Measurements from ENCODE around the gene G6PC1.
"Not testable (repeated sequence)": the region's sequence is repeated elsewhere in the genome, so short reads cannot be mapped to it uniquely, and the experiment has no call there.

G6PC1 gene

GRCh38 chr17:42904110-42904469 lies 3.5 kb downstream of the G6PC1 start:
- no peak for DNase-seq

DNA sequence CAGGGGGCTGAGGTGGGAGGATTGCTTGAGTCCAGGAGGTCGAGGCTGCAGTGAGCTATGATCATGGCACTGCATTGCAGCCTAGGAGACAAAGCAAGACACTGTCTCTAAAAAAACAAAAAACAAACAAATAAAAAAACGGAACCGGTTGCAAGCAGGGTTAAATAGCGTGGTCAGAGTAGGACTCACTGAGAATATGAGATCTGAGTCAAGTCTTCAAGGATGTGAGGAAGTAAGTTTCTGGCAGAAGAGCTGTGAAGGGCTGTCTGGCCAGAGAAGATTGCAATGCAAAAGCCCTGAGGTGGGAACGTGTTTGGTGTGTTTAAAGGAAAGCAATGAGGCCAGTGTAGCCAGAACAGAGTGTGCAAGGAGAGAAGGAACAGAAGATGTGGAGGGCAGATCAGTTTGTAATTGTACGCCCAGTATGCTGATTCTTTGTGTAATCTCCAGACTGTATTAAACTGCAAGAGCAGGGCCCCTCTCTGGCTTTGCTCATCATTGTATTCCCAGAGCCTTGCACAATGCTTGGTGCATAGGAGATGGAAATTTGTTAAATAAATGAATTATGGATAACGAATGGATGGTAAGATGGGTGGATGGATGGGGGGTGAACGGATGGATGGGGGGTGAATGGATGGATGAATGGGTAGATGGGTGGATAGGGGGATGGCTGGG lies 6.3 kb downstream of the G6PC1 start:
- DNase-seq: no peak

GRCh38 chr17:42908872-42909700 lies 8.5 kb downstream of the G6PC1 start:
- DNase-seq: no peak

DNA sequence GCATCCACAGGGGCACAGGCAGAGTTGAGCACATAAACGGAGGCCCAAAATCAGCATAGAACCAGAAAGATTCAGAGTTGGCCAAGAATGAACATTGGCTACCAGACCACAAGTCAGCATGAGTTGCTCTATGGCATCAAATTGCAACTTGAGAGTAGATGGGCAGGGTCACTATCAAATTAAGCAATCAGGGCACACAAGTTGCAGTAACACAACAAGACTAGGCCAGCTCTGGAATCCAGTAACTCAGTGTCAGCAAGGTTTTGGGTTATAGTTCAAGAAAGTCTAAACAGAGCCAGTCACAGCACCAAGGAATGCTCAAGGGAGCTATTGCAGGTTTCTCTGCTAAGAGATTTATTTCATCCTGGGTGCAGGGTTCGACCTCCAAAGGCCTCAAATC lies 12.9 kb downstream of the G6PC1 start:
- DNase-seq: no peak

DNA sequence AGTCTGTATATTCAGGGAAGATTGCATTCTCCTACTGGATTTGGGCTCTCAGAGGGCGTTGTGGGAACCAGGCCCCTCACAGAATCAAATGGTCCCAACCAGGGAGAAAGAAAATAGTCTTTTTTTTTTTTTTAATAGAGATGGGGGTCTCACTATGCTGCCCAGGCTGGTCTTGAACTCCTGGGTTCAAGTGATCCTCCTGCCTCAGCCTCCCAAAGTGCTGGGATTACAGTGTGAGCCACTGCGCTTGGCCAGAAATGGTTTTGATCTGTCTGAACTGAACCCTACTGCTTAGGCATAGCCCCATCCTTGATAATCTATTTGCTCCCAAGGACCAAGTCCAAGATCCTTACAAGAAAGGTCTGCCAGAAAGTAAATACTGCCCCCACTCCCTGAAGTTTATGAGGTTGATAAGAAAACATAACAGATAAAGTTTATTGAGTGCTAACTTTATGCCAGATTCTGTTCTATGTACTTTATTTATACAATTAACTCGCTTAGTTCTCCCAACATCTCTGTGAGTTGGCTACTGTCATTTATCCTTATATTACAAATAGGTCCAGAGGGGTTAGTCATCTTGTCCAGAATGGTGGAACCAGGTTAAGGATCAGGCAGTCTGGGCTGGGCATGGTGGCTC lies 13.5 kb downstream of the G6PC1 start:
- no peak for DNase-seq

GRCh38 chr17:42915288-42915687 lies 14.7 kb downstream of the G6PC1 start:
- not testable (repeated sequence) for DNase-seq

GRCh38 chr17:42916388-42917235 lies 16.0 kb downstream of the G6PC1 start:
- not testable (repeated sequence) for DNase-seq

GRCh38 chr17:42917236-42917603 lies 16.6 kb downstream of the G6PC1 start:
- no peak for DNase-seq

DNA sequence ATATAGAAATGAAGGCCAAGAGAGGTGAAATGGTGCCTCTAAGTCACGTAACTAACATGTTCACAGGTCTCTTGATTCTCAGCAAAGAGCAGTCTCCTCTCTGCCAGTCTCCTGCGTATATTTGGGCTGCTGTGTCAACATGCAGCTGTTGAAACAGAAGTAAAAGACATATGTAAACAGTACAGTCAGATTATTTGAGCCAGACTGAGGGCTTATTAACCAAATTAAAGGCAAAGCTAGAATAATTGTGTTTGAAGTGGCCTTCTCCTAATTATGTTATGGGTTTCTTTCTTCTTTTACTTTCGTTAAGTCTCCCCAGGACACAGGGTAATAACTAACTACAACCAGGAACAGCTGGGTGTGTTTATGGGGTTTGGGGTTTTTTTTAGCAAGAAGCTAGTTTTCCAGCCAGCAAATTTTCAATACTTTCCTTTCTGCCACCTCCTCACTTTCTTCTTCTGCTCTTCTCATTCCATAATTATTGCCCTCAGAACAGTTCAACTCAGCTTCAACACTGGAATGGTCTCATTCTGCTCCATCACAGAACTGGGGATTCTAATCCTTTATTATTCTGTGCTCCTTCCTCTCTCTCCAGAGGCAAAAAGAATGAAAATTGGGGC lies 18.4 kb downstream of the G6PC1 start:
- DNase-seq: no peak

- DNase-seq: not testable (repeated sequence)
Measured at GRCh38 chr17:42919522-42920077, 19.0 kb downstream of the G6PC1 start.

- no peak for DNase-seq
Measured at GRCh38 chr17:42920106-42920900, 19.7 kb downstream of the G6PC1 start.

- DNase-seq: no peak
Measured at GRCh38 chr17:42920922-42921321, 20.3 kb downstream of the G6PC1 start.

GRCh38 chr17:42922294-42922693 lies 21.7 kb downstream of the G6PC1 start:
- DNase-seq: no peak

DNA sequence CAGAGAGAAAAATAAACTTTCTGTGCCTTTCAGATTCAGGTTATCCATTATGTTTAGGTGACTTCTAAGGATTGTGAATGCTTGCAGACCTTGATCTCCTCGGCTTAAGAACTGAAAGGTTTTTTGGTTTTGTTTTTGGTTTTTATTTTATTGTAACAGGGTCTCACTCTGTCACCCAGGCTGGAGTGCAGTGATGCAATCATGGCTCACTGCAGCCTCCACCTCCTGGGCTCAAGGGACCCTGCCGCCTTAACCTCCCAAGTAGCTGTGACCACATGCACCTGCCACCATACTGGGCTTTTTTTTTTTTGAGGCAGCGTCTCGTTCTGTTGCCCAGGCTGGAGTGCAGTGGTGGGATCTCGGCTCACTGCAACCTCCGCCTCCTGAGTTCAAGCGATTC lies 22.9 kb downstream of the G6PC1 start:
- DNase-seq: not testable (repeated sequence)

DNA sequence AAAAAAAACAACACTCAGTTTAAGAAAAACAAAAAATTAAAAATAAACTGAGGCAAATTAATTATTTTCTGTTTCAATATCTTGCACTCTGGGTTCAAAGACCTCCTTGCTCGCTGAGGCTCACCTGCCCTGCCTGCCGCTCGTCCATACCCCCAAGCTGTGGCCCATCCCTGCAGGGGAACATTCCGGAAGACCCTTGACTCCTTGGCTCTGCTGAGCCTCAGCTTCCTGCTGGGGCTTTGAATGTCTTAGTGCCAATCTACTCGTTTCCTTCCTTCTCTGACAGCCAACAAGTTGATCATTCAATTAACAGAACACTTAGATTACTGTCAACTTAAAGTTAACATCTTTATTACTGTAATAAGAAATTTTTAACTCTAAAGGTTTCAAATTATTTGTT lies 24.3 kb downstream of the G6PC1 start:
- DNase-seq: no peak

DNA sequence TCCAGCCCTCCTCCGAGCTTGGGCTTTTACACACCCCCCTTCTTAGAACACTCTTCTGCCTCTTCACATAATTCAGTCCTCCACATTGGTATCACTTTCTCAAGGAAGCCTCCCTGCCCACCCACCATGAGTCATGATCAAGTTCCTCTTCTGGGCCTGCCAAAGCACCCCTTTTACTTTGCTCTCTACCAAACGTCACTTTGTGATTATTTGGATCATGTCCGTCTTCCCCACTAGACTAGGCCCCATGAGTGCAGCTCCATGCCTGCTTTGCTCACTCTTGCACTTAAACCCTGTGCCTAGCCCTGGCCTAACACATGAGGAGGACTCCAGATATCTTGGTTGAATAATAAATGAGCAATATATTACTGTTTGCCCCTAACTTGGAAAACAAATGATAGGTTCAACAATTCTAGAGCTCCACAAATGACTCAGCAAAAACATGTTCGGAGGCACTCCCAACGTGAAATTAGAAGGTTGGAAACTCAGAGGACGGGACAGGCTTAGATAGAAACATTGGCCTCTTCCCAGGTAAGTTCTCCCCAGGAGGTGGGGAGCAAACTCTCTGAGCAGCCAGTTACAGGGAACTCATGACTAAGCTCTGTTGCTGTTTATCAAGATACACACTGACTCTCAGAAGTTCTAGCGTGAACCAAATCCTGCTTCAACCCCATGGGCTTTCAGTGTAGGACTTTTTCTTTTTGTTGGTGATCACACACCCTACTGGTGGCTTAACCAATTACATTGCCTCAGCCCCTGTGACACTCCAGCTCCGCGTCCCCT lies 28.3 kb downstream of the G6PC1 start:
- peak; percentile 7 to 27 for DNase-seq

GRCh38 chr17:42929497-42929844 lies 28.9 kb downstream of the G6PC1 start:
- DNase-seq: no peak

- peak; percentile 3 to 5 for DNase-seq
Measured at GRCh38 chr17:42937712-42938596, 37.4 kb downstream of the G6PC1 start.

DNA sequence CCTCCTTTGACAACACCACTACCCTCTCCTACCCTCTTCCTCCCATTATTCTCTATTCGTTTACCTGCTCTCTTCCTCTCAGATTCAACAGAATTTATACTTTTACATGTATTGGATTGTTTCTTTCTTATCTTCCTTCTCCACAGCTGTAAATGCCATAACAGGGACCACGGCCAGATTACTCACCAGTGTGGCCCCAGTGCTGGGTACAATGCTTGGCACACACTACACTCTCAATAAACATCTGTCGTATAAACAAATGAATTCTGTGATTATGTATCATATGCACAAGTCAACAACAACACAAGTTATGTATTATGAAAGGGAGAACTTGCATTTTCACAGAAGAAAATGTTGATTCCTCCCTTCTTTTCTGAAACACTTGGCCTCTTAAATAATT lies 43.6 kb downstream of the G6PC1 start:
- DNase-seq: no peak

DNA sequence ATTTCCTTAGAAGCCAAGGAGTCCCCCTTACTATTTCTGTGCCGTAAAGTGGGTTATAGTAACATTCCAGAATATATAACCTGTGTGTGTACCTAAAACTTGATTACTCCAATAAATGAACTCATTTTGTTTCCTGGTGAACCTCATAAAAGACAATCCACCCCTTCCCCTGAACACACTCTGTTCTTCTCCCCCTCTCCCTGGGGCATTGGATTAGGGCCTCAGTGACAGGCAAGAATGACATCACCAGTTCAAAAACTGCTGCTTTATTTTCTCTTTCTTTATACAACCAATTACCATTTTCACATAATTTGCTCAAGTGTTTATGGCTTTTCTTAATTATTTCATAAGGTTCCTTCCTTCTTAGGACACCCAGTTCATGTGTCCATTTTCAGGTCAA lies 46.2 kb downstream of the G6PC1 start:
- DNase-seq: no peak

All from stimulated activated CD4-positive, alpha-beta T cell treated with anti-CD3 and anti-CD28 coated beads, Interleukin-4, amount 100 ng/mL, for 4 hours (primary cell).